RKO (cell line): ENCODE data around the gene CADPS2.

Experiments used
- DNase-seq: peaks from one replicate; pipeline ENCODE4 v3.0.0-alpha.2; 2016; ENCODE audit warnings: low spot score

The CADPS2 gene

GRCh38 chr7:122362473-122362872 is 523.8 kb downstream of the CADPS2 start:
- no peak for DNase-seq

GRCh38 chr7:122354656-122355055 is 531.6 kb downstream of the CADPS2 start:
- DNase-seq = no peak

- no peak for DNase-seq
These were observed 533.8 kb downstream of the CADPS2 start for GRCh38 chr7:122352454-122352853.

- no peak for DNase-seq
These were observed 535.6 kb downstream of the CADPS2 start for GRCh38 chr7:122350701-122351100.

- DNase-seq = no peak
These were observed 542.0 kb downstream of the CADPS2 start for GRCh38 chr7:122344303-122344620.

- no peak for DNase-seq
These were observed 542.5 kb downstream of the CADPS2 start for GRCh38 chr7:122343601-122344302.

GRCh38 chr7:122340427-122340826 is 545.8 kb downstream of the CADPS2 start:
- no peak for DNase-seq

GRCh38 chr7:122339145-122339904 is 546.9 kb downstream of the CADPS2 start:
- no peak for DNase-seq

GRCh38 chr7:122337011-122337410 is 549.2 kb downstream of the CADPS2 start:
- no peak for DNase-seq

GRCh38 chr7:122329145-122329802 is 557.0 kb downstream of the CADPS2 start:
- DNase-seq = no peak

GRCh38 chr7:122327969-122328368 is 558.3 kb downstream of the CADPS2 start:
- no peak for DNase-seq

GRCh38 chr7:122316467-122317388 is 569.5 kb downstream of the CADPS2 start:
- no peak for DNase-seq

GRCh38 chr7:122315507-122316466 is 570.5 kb downstream of the CADPS2 start:
- no peak for DNase-seq

- DNase-seq = no peak
These were observed 572.0 kb downstream of the CADPS2 start for GRCh38 chr7:122314284-122314683.

- DNase-seq = no peak
These were observed 573.5 kb downstream of the CADPS2 start for GRCh38 chr7:122312789-122313188.

GRCh38 chr7:122311734-122312450 is 574.4 kb downstream of the CADPS2 start:
- no peak for DNase-seq

- DNase-seq = no peak
These were observed 575.1 kb downstream of the CADPS2 start for GRCh38 chr7:122311050-122311700.

GRCh38 chr7:122310119-122311021 is 575.9 kb downstream of the CADPS2 start:
- DNase-seq = no peak

- no peak for DNase-seq
These were observed 576.8 kb downstream of the CADPS2 start for GRCh38 chr7:122309421-122309820.
